Endometrial microvascular endothelial cells (primary cell): ENCODE data around the gene MTG1. TPM values are rescaled to one million over a fixed set of nuclear protein-coding genes. Genes with fewer than 3 reads are reported as not detected.

Experiments
- in situ Hi-C: cut with HindIII; loops from 2 replicates; pipeline ENCODE4 v1.10.0; 2017; ENCODE audit warnings: low sequenced_read_pairs, low pct_unique_long_range_greater_than_20kb; ENCODE audit errors: inconsistent ontology term
- total RNA-seq: library from RNA; depleted of rRNA; stranded (reverse); fragments of >200 nt; gene quantifications from one replicate; pipeline ENCODE4 v1.2.3, GENCODE V29; 2015; ENCODE audit errors: inconsistent ontology term

MTG1 gene, protein sequence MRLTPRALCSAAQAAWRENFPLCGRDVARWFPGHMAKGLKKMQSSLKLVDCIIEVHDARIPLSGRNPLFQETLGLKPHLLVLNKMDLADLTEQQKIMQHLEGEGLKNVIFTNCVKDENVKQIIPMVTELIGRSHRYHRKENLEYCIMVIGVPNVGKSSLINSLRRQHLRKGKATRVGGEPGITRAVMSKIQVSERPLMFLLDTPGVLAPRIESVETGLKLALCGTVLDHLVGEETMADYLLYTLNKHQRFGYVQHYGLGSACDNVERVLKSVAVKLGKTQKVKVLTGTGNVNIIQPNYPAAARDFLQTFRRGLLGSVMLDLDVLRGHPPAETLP
- total RNA-seq: 28.0 TPM

DNA sequence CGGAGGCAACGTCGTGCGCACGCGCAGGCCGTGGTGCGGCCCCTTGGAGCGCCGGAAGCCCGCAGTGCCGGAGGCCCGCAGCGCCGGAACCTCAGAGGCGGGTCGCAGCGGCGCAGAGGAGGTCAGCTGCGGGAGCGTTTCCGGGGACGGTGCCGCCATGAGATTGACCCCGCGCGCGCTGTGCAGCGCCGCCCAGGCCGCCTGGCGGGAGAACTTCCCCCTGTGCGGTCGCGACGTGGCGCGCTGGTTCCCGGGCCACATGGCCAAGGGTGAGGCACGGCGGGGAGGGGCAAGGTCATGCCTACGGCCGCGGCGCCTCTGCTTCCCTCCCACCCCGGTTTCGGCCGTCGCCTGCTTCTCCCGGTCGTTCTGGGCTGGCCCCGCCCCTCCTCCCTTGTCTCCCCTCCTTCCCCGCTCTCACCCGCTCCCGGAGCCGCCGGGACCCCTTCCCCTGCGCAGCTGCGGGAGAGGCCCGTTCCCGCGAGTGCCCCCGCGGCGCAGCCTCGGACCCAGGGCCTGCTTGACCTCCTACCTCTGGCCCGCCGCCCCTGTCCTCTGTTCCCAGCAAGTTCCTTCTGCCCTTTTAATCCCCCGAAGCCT is at the start of gene MTG1:
MTG1 (plus strand) TSS at position 94 of the 600 bp plus-strand sequence; CDS start at position 158, 64 bp downstream.
- in situ Hi-C loops: no loop called here

DNA sequence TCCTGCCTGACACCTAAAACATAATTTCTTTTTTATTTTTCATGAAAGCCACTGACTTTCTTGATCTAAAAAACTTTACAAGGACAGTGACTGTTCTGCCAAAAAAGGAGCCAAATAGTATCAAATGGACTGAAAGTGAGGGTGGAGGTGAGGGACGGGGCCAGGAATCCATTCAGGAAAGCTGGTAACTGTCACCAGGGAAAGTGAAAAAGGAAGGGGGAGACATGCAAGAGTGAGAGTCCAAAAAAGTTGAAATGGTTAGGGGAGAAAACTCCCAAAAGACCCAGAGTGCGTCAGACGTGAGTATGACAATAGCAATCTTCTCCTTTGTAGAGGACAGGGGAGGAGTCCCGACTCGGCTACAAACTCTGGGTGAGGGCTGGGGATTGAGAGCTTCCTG is 49.7 kb upstream of the MTG1 start:
- in situ Hi-C loops: no loop called here

DNA sequence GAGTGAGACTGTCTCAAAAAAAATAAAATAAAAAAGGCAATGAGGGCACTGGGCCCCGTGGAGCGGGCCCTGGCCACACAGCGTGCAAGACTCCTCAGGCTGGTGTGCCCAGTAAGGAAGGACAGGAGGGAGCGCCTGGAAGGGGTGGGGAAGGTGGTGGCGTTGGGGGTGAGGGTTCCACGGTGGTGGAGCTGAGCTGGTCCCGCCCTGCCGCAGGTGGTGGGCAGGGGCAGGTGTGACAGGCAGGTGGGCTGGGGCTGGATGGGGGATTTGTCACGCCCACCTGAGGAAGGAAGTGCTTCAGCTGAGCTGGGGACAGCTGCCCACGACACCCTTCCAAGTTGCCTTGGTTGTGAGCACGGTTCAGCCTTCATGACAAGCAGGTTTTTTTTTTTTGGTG is 47.5 kb upstream of the MTG1 start:
- in situ Hi-C loops: no loop called here

DNA sequence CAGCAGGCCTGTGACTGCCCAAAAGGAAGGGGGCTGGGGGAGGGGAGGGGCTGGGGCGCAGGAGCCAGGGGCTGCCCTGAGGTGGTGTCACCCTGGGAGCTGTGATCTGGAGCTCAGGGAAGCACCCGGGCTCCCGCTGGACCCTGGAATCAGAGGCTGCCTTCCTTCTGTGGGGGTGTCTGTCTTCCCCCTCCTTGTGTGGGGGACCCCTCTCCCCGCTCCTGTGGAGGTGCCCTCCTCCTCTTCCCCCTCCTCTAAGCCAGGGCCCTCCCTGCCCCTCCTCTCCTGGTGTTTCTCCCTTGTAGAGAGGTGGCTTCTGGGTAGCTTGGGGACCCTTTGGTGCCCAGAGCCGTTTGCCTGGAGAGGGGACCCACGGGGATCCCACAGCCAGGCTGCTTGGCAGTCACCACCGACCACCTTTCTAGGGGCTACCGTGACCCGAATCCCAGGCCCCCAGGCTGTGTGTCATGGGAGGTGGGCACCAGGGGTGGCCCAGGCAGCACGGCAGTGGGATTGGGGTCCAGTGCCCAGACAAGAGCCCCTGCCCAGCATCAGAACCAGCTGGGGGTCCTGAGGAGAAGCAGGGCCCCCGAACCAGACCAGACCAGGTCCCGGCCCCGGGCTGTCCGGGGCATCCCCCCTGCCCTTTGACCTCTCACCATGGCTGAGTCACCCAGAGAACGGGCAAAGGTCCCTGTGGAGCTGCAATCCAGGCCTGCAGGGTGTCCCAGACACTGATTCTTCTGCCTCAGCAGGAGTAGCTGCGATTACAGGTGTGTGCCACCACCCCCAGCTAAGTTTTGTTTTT is 46.0 kb upstream of the MTG1 start:
- in situ Hi-C loops: no loop called here

DNA sequence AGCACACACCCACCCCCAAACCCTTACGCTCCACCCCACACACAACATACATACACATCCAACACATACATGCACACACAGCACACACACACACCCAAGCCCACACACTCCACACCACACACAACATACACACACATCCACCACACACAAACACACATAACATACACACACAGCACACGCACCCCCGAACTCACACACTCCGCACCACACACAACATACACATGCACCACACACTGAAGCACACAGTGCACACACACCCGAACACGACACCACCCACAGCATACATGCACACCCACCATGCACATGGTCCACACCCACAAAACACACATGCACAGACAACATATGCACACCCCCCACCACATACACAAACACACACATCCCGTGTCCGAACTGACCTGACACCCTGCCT is 44.8 kb upstream of the MTG1 start:
- in situ Hi-C loops: no loop called here

DNA sequence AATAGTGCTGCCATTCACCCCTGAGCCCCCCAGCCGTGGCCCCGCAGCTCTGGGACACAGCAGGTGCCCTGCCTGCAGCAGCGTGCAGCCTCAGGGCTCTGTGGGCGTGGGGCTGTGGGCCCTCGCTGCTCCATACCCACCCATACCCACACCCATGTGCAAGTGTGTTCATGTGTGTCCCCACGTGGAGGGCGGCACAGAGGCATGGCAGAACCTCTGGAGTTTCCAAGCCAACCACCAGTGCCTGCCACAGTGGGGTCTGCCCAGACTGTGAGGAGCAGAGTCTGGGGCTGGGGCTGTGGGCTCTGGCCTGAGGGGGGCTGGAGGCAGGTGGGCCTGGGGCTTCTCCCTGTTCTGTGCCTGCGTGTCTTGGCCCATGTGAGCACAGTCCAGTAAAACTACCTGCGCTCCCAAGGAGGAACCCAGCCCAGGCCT is 44.4 kb upstream of the MTG1 start:
- in situ Hi-C loops: no loop called here

DNA sequence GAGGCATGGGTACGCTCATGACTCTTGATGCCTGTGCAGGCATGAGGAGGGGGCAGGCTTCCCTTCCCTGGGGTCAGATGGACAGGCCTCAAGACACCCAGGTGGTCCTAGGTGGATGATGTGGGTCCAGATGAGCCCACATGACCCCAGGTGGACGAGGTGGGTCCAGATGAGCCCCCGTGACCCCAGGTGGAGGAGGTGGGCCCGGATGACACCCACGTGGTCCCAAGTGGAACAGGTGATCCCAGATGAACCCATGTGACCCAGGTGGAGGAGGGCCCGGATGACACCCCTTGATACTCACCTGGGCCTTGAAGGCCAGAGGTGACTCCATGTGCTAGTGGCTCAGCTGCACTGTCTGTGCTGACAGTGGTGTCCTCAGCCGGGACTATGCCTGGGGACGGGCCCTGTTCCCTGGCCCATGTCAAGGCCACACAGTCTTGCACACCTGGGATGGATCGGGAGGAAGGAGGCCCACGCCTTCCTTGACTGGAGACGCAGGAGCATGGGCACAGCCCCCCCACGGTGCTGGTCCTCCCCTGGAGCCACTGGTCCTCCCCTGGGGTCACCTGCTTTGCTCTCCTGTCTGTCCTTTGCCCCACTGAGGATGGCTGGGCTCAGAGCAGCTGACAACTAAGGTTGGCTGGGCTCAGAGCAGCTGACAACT is 43.5 kb upstream of the MTG1 start:
- in situ Hi-C loops: no loop called here

DNA sequence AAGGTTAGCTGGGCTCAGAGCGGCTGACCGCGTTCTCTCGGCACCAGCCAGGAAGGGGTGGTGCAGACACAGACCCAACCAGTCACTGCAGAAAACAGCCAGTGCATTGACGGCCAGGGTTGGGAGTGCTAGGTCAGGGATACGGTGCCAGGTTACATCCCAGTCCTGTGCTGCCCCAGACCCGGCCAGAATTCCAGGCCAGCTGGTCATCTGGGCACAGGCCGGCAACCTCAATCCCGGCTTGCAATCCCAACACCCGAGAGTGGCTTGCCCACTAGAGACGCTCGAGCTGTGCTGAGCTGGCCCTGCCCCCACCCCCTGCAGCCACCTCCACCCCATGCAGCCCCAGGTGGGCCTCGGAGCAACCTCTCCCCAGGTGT is 43.0 kb upstream of the MTG1 start:
- in situ Hi-C loops: no loop called here

DNA sequence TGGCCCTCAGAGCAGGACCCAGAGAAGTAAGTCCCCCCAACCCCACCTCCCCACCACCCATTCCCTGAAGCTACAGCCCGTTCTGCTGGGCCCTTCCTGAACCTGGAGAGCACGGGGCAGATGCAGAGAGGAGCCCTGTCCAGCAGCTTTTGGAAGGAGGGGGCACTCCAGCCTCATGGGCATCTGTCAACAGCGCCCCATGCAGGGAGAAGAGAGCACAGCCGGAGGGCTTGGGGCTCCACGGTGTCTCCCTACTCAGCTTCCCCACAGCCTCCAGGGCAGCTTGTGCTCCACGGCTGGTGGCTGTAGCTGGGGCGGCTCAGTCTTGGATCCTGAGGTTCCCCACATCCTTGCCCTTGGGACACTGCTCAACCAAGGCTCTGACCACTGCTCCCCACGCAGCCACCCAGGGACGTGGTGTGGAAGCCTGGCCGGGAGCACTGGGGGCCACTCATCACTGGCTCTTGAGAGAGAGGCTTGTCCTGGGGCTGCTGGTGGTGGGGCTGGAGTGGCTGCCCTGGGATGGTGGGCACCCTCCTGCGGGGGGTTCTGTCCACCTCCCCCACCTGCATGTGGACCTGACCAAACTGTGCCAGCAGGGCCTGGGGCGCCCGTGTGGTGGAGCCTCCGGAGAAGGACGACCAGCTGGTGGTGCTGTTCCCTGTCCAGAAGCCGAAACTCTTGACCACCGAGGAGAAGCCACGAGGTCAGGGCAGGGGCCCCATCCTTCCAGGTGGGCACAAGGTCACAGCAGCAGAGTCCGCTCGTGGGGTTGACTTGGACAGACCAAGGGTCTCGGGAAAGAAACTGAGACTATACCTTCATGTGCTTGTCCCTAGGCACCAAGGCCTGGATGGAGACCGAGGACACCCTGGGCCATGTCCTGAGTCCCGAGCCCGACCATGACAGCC is 42.3 kb upstream of the MTG1 start:
- in situ Hi-C loops: no loop called here

DNA sequence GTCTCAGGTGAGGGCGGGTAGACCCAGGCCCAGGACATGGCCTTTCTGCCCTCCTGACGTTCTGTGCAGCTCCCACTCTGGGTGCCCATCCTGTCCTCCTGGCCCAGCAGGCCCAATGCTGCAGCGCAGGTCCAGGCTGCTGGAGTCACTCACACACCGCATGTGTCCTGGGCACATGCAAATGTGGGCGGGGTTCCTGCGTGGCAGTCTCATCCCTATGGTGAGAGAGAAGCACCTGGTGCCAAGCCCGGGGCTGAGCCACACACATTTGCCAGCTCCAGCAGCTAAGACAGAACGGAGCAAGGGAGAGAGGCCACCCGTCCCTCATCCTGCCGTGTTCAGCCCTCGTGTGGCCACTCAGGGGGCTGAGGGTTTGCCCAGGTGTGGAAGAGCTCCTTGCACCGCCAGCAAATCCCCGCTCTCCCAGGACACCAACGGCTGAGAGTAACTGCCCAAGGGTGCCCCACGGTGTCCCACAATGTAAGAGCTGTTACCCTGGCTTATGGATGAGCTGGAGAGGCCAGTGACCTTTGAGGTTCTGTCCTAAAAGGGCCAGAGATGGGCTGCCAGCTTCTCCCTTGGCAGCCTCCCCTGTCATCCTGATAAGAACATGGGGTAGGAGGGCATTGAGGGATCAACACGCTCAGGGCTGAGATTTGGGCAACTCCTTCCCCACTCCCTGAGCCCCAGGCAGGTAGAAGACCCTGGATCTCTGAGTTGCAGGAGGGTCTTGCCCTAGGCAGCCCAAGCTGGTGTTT is 40.6 kb upstream of the MTG1 start:
- in situ Hi-C loops: no loop called here

DNA sequence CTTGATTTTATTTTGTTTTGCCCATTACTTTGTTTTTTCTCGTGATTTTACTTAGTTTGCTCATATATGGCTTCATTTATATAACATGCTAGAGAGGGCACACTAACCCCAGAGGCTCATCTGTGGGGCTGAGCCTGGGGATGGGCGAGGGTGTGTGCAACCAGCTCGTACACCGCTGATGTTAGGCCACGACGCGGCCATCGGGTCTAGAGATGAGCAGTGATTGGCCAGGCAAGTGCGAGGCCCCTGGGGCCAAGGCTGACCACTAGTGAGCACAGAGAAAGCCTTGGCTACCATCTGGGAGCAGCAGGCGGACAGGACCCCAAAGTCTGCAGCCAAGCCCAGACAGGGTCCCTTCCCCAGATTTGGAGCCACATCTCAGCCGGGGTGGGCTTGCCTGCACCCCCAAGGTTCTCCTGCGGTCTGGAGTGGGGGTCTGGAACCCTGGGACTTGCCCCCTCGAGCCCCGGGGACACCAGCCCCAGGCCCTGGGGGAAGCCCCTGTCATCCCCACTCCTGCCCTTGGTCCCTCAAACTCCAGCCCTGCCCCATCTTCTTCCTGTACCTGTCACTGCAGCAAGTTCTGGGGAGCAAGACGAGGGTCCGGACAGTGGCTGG is 39.9 kb upstream of the MTG1 start:
- in situ Hi-C loops: no loop called here

DNA sequence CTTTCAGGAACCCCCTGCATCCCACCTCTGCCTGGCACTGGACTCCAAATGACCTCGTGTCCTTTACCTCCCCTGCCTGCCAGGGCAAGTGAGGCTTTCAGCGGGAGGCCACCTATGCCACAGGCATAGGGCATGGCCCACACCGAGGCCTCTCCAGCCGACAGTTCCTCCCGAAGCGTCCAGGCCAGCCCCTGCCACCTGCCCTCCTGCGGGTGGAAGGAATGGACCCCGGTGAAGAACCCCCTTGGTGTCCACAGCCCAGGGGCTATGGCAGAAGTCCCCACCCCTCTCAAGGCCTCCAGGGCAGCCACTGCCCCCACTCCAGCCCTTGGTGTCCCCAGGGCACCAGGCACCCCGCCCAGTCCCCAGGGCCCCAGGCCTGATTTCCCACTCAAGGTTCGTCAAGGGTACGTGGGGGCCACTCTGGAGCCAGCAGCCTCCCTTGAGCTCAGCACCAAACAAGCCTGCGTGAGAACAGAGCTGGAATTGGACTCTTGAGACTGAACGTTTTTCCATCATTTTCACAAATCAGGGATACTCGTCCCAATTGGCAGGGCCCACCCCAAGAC is 39.2 kb upstream of the MTG1 start:
- in situ Hi-C loops: no loop called here

DNA sequence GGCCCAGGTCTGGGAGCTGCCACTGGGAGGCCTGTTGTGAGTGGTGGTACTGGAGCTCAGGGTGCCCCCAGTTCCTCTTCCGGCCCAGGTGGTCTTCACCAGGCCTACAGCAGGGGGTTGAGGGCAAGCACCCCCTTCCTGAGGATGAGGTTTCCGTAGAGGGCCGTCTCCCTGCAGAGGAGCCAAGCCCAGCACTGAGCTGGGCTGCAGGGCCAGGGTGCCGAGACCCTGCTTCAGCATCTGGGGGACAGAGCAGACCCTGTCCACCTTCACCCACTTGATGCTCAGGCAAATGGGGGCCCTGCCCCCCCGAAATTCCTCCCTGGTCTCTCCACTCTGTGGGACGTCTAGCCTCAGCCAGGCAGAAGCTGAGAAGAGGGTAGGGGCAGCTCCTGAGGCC is 38.7 kb upstream of the MTG1 start:
- in situ Hi-C loops: no loop called here

DNA sequence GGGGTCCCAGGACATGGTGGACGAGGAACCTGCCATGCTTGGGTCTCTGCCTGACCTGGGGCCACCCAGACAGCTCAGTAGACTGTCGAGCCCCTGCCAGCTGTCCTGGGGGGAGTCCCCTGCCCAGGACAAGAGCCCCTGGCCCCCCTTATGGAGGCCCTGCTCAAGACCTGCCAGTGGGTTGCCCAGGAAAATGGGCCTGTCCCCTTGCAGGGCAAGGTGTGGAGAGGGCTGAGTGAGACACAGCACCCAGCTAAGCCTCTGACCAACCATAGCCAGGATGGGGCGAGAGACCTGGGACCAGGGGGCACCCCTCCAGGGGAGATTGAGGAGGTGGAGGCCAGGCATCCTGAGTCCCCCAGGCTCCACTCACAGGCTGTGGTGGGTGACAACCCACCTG is 38.0 kb upstream of the MTG1 start:
- in situ Hi-C loops: no loop called here

DNA sequence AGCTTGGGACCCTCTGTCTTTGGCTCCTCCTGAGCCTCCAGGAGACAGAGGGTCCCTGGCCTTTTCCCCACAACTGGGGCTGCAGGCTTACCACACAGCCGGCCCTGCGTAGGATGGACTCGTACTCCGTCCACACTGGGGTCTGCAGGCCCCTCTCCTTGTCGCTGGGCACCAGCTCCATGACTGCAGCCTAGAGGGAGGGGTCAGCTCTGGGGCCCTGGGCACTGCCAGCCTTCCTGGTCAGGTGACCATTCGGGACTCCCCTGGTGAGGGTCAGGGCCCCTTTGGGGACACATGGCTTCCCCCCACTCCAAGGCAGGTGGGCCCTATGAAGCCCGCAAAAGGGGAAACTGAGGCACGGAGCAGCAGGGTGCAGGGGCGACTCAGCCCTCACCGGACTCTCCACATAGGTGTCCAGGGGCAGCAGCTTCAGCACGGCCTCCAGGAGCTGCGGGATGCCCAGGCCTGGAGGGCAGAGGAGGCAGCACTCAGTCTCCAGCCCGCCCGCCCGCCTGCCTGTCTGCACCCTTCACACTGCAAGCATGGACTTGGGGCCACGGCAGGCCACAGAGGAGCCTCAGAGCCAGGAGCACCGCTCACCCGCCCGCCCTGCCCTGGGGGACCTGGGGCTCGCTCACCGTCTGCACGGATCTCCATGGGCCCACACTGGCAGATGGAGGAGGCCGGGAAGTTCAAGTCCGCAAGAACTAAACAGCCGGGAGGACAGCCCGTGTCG is 37.2 kb upstream of the MTG1 start:
- in situ Hi-C loops: no loop called here
